Tibial nerve (tissue), 4 donors: Measurements from ENCODE around the gene DESI1.
"Not testable (repeated sequence)": the region's sequence is repeated elsewhere in the genome, so short reads cannot be mapped to it uniquely, and the experiment has no call there.

ENCODE experiments used
- EP300 ChIP-seq, 2 donors: sonication (generic); formaldehyde crosslinking; IDR thresholded peaks; one replicate each; pipeline ENCODE4 v1.6.1; 2017; ENCODE audit warnings: antibody characterized with exemption in 2 of 2, mild to moderate bottlenecking in 1 of 2
- POLR2A ChIP-seq, 2 donors: fragments of 450-650 bp; IDR thresholded peaks; one replicate each; pipeline ENCODE4 v1.6.1; 2017; ENCODE audit warnings: antibody characterized with exemption in 2 of 2, mild to moderate bottlenecking in 2 of 2, moderate library complexity in 2 of 2
- TF ChIP-seq, protein P1 (sequence below), 5 experiments: fragments of 200-600 bp in 3 of 5; fragments of 450-650 bp in 2 of 5; sonication (generic) in 3 of 5; IDR thresholded peaks; one replicate each; pipeline ENCODE4 v1.5.1; 2016 to 2019; ENCODE audit warnings: antibody characterized with exemption in 5 of 5, mild to moderate bottlenecking in 3 of 5, moderate library complexity in 2 of 5

DNA sequence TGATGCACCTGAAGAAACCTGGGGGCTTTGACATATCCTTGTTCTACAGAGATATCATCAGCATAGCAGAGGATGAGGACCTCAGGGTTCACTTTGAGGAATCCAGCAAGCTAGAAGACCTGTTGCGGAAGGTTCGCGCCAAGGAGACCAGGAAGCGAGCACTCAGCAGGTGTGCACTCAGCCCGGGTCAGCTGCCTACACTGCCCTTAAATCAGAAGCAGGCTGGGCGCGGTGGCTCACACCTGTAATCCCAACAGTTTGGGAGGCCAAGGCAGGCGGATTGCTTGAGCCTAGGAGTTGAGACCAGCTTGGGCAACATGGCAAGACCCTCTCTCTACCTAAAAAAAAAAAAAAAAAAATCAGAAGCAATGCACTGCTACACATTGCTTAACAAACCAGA, 16.8 kb upstream of the DESI1 start:
- TF ChIP-seq, protein P1, sequence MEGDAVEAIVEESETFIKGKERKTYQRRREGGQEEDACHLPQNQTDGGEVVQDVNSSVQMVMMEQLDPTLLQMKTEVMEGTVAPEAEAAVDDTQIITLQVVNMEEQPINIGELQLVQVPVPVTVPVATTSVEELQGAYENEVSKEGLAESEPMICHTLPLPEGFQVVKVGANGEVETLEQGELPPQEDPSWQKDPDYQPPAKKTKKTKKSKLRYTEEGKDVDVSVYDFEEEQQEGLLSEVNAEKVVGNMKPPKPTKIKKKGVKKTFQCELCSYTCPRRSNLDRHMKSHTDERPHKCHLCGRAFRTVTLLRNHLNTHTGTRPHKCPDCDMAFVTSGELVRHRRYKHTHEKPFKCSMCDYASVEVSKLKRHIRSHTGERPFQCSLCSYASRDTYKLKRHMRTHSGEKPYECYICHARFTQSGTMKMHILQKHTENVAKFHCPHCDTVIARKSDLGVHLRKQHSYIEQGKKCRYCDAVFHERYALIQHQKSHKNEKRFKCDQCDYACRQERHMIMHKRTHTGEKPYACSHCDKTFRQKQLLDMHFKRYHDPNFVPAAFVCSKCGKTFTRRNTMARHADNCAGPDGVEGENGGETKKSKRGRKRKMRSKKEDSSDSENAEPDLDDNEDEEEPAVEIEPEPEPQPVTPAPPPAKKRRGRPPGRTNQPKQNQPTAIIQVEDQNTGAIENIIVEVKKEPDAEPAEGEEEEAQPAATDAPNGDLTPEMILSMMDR (IDR thresholded peaks at IDR 0.05): not testable (repeated sequence)
- TF ChIP-seq POLR2A, EP300 (IDR thresholded peaks at IDR 0.05): not testable (repeated sequence)
